ENCODE data around the gene ACER2. TPM values are rescaled to one million over a fixed set of nuclear protein-coding genes. Genes with fewer than 3 reads are reported as not detected.

Gene ACER2
- total RNA-seq, 1 experiment from 2014 or later: 9.6 TPM

DNA sequence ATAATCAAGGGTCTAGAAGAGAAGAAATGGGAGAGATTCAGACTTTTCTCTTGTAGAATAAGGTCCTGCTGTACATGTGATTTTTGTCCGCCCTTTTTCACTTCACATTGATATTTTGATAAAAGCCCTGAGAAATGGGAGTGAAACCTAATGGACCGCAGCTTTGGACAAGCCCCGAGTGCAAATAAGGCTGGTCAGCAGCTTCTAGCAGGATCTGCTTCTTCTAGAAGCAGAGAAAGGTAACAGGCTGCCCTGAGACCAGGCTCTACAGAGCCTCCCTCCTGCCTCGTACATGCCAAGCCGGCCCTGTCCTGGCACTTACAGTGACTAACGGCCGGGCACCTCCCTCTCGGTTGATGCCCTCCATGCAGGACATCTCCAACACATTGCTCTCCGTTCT lies 33.4 kb downstream of the ACER2 start:
- Histone ChIP-seq H4K91ac (ENCODE audit: insufficient read length, low read depth, low read length) (no peak overlapping the region), H3K4me1 (ENCODE audit: insufficient read depth, low read length) (peaks cover 20% of the 10 kb centered on the region), H3K23me2 (ENCODE audit: insufficient read length, low read depth, low read length, poor library complexity, severe bottlenecking) (peaks cover 2% of the 10 kb centered on the region), H3K56ac (ENCODE audit: insufficient read length, low read depth, low read length) (no peak overlapping the region), H2AK5ac (ENCODE audit: insufficient read length, low read length) (no peak overlapping the region), H2BK120ac (ENCODE audit: low read depth, low read length, poor library complexity, severe bottlenecking) (no peak overlapping the region), H3K4me2 (ENCODE audit: insufficient read depth, insufficient read length, low read length) (no peak overlapping the region), H3K79me2 (ENCODE audit: insufficient read depth, low read length) (no peaks in the 10 kb centered on the region), H3K9me3 (ENCODE audit: control insufficient read depth, low read depth, low read length) (no peaks in the 10 kb centered on the region), H3K9ac (ENCODE audit: extremely low read depth, insufficient read length, low read length) (no peak overlapping the region), H3K23ac (ENCODE audit: insufficient read length, low read depth, low read length) (no peak overlapping the region), H3K18ac (ENCODE audit: insufficient read length, low read depth, low read length) (no peak overlapping the region), H3K27ac (ENCODE audit: insufficient read length, low read depth, low read length) (no peak overlapping the region), H4K5ac (ENCODE audit: insufficient read length, low read depth, low read length) (no peak overlapping the region), H2BK12ac (ENCODE audit: insufficient read length, low read depth, low read length) (no peak overlapping the region), H3K4ac (ENCODE audit: low read depth, low read length) (no peak overlapping the region), H2BK15ac (ENCODE audit: low read depth, low read length) (no peak overlapping the region), H3K79me1 (ENCODE audit: insufficient read depth, low read depth, low read length, poor library complexity, severe bottlenecking) (no peaks in the 10 kb centered on the region), H4K20me1 (ENCODE audit: control insufficient read depth, insufficient read depth, insufficient read length) (no peaks in the 10 kb centered on the region), H3K14ac (ENCODE audit: insufficient read depth, low read length) (no peak overlapping the region), H3T11ph (ENCODE audit: low read length) (no peak overlapping the region), H2AFZ (ENCODE audit: low read length) (no peak overlapping the region), H3K27me3 (ENCODE audit: insufficient read depth, low read length) (no peaks in the 10 kb centered on the region), H2BK20ac (ENCODE audit: low read depth, low read length, poor library complexity, severe bottlenecking) (no peak overlapping the region), H4K8ac (replicated peaks; ENCODE audit: insufficient read length, low read depth, low read length) (no peak overlapping the region), H2BK5ac (ENCODE audit: insufficient read length, low read length) (no peak overlapping the region)
- no peaks in the 10 kb centered on the region for H3K9me3 Mint-ChIP-seq
- no CpG with 5 or more reads among the region's 9 CpGs for WGBS (ENCODE audit: extremely low coverage, insufficient read length, low lambda C conversion rate)
- no peak for DNase-seq
- TF ChIP-seq, protein P1, sequence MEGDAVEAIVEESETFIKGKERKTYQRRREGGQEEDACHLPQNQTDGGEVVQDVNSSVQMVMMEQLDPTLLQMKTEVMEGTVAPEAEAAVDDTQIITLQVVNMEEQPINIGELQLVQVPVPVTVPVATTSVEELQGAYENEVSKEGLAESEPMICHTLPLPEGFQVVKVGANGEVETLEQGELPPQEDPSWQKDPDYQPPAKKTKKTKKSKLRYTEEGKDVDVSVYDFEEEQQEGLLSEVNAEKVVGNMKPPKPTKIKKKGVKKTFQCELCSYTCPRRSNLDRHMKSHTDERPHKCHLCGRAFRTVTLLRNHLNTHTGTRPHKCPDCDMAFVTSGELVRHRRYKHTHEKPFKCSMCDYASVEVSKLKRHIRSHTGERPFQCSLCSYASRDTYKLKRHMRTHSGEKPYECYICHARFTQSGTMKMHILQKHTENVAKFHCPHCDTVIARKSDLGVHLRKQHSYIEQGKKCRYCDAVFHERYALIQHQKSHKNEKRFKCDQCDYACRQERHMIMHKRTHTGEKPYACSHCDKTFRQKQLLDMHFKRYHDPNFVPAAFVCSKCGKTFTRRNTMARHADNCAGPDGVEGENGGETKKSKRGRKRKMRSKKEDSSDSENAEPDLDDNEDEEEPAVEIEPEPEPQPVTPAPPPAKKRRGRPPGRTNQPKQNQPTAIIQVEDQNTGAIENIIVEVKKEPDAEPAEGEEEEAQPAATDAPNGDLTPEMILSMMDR (conservative IDR thresholded peaks at IDR 0.05): no peak
- H3K36me3 Mint-ChIP-seq (ENCODE audit: insufficient read depth in 1 of 3, low read depth in 3 of 3): peaks cover 8 to 46% (median 35%) of the 10 kb centered on the region in 3 experiments
- H3K27me3 Mint-ChIP-seq (ENCODE audit: low read depth): no peaks in the 10 kb centered on the region
- no peak overlapping the region for H3K4me3 Mint-ChIP-seq
- H3K27ac Mint-ChIP-seq: no peak overlapping the region
- H3K4me1 Mint-ChIP-seq: peaks cover 41 to 44% of the 10 kb centered on the region in 2 experiments

Data from H9 (cell line).